ENCODE measurements around the gene EDC4.
"Not testable (repeated sequence)": the region's sequence is repeated elsewhere in the genome, so short reads cannot be mapped to it uniquely, and the experiment has no call there.

Gene EDC4

DNA sequence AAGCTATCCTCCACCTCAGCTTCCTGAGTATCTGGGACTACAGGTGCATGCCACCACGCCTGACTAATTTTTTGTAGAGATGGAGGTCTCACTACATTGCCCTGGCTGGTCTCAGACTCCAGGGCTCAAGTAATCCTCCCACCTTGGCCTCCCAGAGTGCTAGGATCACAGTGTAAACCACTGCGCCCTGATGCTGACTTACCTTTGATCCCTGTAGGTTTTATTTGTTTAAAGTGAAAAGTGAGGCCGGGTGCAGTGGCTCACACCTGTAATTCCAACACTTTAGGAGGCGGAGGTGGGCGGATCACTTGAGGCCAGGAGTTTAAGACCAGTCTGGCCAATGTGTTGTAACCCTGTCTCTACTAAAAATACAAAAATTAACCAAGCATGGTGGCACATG, 28.9 kb downstream of the EDC4 start:
- in situ Hi-C loops (cut with MboI; ENCODE audit: low pct_unique_long_range_greater_than_20kb, low sequenced_read_pairs, unreplicated experiment), result loop anchor here (25.0 kb wide), 1 partner anchor 364 kb away; the partner anchor contains the start of gene RIPOR1
- TF ChIP-seq, protein P1, sequence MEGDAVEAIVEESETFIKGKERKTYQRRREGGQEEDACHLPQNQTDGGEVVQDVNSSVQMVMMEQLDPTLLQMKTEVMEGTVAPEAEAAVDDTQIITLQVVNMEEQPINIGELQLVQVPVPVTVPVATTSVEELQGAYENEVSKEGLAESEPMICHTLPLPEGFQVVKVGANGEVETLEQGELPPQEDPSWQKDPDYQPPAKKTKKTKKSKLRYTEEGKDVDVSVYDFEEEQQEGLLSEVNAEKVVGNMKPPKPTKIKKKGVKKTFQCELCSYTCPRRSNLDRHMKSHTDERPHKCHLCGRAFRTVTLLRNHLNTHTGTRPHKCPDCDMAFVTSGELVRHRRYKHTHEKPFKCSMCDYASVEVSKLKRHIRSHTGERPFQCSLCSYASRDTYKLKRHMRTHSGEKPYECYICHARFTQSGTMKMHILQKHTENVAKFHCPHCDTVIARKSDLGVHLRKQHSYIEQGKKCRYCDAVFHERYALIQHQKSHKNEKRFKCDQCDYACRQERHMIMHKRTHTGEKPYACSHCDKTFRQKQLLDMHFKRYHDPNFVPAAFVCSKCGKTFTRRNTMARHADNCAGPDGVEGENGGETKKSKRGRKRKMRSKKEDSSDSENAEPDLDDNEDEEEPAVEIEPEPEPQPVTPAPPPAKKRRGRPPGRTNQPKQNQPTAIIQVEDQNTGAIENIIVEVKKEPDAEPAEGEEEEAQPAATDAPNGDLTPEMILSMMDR (IDR thresholded peaks at IDR 0.05; ENCODE audit: extremely low read depth, insufficient read depth, missing control alignments), result no peak

DNA sequence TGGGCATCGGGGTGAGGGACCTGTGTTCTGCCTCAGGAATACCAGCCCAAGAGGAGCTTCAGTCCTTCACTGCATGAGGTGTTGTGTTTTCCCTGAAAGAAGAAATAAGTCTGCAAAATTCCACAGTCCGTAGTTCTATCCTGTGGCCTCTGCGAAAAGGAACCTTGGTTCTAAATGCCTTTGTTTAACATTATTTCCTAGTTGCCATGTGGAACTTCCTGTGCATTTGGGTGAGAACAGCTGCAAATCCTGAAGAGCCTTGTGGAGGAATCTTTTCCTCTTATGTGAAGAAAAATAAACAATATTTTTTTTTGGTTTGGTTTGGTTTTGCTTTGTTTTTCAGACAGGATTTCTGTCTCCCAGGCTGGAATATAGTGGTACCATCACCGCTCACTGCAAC, 30.0 kb downstream of the EDC4 start:
- TF ChIP-seq, protein P1 (IDR thresholded peaks at IDR 0.05; ENCODE audit: extremely low read depth, insufficient read depth, missing control alignments), result no peak
- no peak for DNase-seq (ENCODE audit: low spot score)
- in situ Hi-C loops (cut with MboI; ENCODE audit: low pct_unique_long_range_greater_than_20kb, low sequenced_read_pairs, unreplicated experiment), result loop anchor here (25.0 kb wide), 1 partner anchor 366 kb away; the partner anchor contains the start of gene RIPOR1

More for the DNA sequence above, 28.9 kb downstream of the EDC4 start:
- DNase-seq (ENCODE audit: low spot score), result no peak

DNA sequence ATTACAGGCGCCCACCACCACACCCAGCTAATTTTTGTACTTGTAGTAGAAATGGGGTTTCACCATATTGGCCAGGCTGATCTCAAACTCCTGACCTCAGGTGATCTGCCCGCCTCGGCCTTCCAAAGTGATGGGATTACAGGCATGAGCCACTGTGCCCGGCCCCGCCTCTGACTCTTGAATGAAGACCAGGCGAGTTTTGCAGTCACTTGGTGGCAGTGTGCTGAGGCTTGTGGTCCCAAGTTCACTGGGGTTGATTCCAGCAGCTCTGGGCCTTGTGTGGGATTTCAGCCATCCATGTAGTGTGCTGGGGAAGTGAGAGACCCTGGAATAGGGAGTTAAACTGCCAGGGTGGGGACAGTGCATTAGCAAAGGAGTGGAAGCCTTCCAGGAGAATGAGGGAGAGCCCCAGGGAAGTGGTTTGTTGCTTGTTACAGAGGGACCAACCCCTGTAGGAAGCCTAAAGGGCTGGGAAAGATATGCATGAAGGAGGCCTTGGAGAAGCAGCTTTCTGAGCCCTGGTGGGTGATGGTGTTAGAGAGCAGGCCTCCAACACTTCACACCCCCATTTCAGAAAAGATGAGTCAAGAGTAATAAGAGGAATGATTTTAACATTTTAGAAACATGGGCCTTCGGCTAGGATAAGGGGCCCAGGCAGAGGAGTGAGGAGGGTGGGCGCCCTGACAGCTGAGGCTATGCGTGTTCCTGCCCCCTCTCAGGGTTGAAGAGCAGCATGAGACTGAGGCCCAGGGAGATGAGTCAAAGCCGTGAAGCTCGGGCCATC, 34.7 kb downstream of the EDC4 start:
- in situ Hi-C loops (cut with MboI; ENCODE audit: low pct_unique_long_range_greater_than_20kb, low sequenced_read_pairs, unreplicated experiment), result loop anchor here (25.0 kb wide), 1 partner anchor 370 kb away; the partner anchor contains the start of gene RIPOR1
- TF ChIP-seq, protein P1 (IDR thresholded peaks at IDR 0.05; ENCODE audit: extremely low read depth, insufficient read depth, missing control alignments), result no peak
- no peak for DNase-seq (ENCODE audit: low spot score)

DNA sequence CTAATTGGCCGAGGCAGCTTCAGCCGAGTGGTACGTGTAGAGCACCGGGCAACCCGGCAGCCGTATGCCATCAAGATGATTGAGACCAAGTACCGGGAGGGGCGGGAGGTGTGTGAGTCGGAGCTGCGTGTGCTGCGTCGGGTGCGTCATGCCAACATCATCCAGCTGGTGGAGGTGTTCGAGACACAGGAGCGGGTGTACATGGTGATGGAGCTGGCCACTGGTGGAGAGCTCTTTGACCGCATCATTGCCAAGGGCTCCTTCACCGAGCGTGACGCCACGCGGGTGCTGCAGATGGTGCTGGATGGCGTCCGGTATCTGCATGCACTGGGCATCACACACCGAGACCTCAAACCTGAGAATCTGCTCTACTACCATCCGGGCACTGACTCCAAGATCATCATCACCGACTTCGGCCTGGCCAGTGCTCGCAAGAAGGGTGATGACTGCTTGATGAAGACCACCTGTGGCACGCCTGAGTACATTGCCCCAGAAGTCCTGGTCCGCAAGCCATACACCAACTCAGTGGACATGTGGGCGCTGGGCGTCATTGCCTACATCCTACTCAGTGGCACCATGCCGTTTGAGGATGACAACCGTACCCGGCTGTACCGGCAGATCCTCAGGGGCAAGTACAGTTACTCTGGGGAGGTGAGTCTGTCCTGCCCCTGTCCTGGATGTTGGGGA, 36.3 kb downstream of the EDC4 start:
- TF ChIP-seq, protein P1 (IDR thresholded peaks at IDR 0.05; ENCODE audit: extremely low read depth, insufficient read depth, missing control alignments), result no peak
- in situ Hi-C loops (cut with MboI; ENCODE audit: low pct_unique_long_range_greater_than_20kb, low sequenced_read_pairs, unreplicated experiment), result loop anchor here (25.0 kb wide), 1 partner anchor 372 kb away; the partner anchor contains the start of gene RIPOR1
- DNase-seq (ENCODE audit: low spot score), result no peak

DNA sequence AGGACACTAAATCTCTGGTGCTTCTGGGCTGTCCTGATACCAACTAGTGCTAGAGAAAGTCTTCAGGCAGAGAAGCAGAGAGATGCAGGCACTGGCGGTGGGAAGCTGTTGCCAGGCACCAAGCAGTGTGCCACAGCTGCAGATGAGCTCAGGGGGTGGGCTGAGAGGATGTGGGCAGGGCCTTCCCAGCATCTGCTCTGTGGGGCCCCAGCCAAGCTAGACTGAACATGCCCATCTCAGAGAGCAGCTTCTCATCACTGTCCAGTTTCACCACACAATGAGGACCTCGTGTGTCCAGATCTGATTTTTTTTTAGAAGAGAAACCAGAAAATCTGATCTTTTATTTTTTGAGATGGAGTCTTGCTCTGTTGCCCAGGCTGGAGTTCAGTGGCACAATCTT, 37.3 kb downstream of the EDC4 start:
- TF ChIP-seq, protein P1 (IDR thresholded peaks at IDR 0.05; ENCODE audit: extremely low read depth, insufficient read depth, missing control alignments), result no peak
- DNase-seq (ENCODE audit: low spot score), result no peak
- in situ Hi-C loops (cut with MboI; ENCODE audit: low pct_unique_long_range_greater_than_20kb, low sequenced_read_pairs, unreplicated experiment), result loop anchor here (25.0 kb wide), 1 partner anchor 373 kb away; the partner anchor contains the start of gene RIPOR1

DNA sequence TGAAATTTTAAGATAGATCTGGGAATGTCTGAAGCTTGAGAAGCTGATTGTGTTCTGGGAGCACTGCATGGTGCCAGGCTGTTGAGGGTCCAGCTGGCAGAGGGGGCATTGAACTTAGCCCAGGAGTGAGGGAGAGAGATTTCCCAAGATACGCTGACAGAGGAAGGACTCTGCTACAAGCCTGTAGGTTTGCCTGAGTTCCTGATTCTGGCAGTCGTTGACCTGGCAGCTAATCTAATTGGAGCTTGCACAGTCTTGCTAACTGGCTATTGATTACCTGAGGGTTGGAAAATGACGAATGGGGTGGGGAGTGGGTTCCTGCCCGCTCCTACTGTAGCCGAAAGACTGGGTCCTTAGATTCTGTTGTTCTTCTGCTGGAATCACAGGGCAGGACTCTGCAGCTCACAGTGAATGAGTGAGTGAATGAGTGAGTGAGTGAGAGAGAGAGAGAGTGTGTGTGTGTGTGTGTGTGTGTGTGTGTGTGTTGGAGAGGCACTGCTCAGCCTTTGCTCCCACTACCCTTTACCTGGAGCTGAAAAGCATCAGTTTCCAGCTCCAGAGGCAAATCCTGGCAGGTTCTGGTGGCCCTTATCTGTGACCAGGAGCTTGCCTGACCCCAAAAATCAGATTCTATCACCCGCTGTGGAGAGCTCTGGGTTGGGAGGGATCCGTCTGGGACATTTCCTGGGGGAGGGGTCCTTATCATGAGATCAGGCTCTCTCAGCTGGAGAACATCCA, 42.1 kb downstream of the EDC4 start:
- in situ Hi-C loops (cut with MboI; ENCODE audit: low pct_unique_long_range_greater_than_20kb, low sequenced_read_pairs, unreplicated experiment), result loop anchor here (25.0 kb wide), 1 partner anchor 378 kb away; the partner anchor contains the start of gene RIPOR1
- DNase-seq (ENCODE audit: low spot score), result no peak
- TF ChIP-seq, protein P1 (IDR thresholded peaks at IDR 0.05; ENCODE audit: extremely low read depth, insufficient read depth, missing control alignments), result no peak

DNA sequence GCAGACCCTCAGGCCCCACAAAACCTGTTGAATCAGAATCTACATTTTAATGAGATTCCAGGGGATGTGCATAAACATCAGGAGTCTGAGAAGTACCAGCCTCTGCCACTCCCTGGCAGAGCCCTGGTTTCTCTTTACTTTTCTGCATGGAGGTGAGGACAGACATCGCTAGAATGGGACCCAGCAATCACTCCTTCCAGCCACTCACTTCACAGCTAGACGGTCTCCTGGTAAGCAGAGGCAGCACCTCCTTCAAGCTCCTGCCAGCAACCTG, 42.6 kb downstream of the EDC4 start:
- in situ Hi-C loops (cut with MboI; ENCODE audit: low pct_unique_long_range_greater_than_20kb, low sequenced_read_pairs, unreplicated experiment), result loop anchor here (25.0 kb wide), 1 partner anchor 378 kb away; the partner anchor contains the start of gene RIPOR1
- DNase-seq (ENCODE audit: low spot score), result not testable (repeated sequence)

Data from GM13977 (cell line).